HEK293 (cell line): ENCODE data around the gene HTRA1.

Source experiments
- ZEB2 ChIP-seq: fragments of 450-650 bp; formaldehyde crosslinking; IDR thresholded peaks from 2 replicates; pipeline ENCODE4 v1.5.1; 2016; ENCODE audit warnings: missing biosample characterization, missing genetic modification characterization
- TF ChIP-seq, protein P1 (sequence below): fragments of 450-650 bp; formaldehyde crosslinking; IDR thresholded peaks from 2 replicates; pipeline ENCODE4 v1.5.1; 2016; ENCODE audit warnings: missing biosample characterization, missing genetic modification characterization

DNA sequence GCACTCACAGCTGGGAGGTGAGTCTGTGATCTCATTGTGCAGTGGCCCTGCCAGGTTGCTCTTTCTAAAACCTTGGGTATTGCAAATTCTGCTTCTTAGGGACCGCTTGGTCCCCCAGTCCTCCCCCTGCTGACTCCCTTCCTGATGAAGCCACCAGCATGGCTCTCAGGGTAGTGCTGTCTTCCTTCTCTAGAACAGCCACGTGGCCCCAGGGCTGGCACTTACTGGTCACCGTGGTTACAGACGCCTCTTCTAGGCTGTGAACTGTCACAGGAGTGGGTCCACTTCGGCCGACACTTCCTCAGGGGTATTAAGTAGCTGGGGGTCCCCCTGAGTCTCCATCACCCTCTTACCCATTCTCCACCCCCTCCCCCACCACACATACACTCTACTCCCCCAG lies 2.7 kb upstream of the HTRA1 start:
- TF ChIP-seq, protein P1, sequence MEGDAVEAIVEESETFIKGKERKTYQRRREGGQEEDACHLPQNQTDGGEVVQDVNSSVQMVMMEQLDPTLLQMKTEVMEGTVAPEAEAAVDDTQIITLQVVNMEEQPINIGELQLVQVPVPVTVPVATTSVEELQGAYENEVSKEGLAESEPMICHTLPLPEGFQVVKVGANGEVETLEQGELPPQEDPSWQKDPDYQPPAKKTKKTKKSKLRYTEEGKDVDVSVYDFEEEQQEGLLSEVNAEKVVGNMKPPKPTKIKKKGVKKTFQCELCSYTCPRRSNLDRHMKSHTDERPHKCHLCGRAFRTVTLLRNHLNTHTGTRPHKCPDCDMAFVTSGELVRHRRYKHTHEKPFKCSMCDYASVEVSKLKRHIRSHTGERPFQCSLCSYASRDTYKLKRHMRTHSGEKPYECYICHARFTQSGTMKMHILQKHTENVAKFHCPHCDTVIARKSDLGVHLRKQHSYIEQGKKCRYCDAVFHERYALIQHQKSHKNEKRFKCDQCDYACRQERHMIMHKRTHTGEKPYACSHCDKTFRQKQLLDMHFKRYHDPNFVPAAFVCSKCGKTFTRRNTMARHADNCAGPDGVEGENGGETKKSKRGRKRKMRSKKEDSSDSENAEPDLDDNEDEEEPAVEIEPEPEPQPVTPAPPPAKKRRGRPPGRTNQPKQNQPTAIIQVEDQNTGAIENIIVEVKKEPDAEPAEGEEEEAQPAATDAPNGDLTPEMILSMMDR (tag by site-specific recombination): no peak
- no peak for TF ChIP-seq ZEB2
